H1 (cell line): ENCODE results near the gene CEACAM8. TPM values are rescaled to one million over a fixed set of nuclear protein-coding genes. Genes with fewer than 3 reads are reported as not detected.

ENCODE experiments used
- CTCF ChIA-PET: fragments of 300-600 bp; sonication (Branson Sonifier 250); formaldehyde crosslinking; loops from one replicate; lab custom pipeline; 2021; ENCODE audit not compliant: partially characterized antibody; lab: Charles Lee
- POLR2A ChIA-PET: fragments of 300-600 bp; sonication (Branson Sonifier 250); formaldehyde crosslinking; loops from one replicate; lab custom pipeline; 2021; ENCODE audit warnings: inconsistent platforms; ENCODE audit not compliant: partially characterized antibody; lab: Charles Lee
- DNase-seq, 2 experiments: peaks; one replicate each; pipeline versions ENCODE4 v3.0.0 to v3.0.0-alpha.2; 2010 to 2022; ENCODE audit warnings: low spot score in 2 of 2, low read depth in 1 of 2, mixed read lengths in 1 of 2
- FAIRE-seq: peaks from 2 replicates; lab custom pipeline; 2011; peaks lifted over from hg19 to GRCh38; lab: Jason Lieb, UNC
- H2AFZ ChIP-seq: 2 replicates; pipeline ENCODE4 v1.8.1; 2012; ENCODE audit warnings: low read length, inconsistent platforms
- H2AK5ac ChIP-seq: 2 replicates; pipeline ENCODE4 v1.6.1; 2013; ENCODE audit warnings: low read depth, low read length
- H2BK120ac ChIP-seq: replicated peaks from 2 replicates; pipeline ENCODE3; 2013; ENCODE audit warnings: low read depth, low read length, inconsistent platforms
- H2BK12ac ChIP-seq: 2 replicates; pipeline ENCODE4 v1.6.1; 2013; ENCODE audit warnings: low read depth, low read length
- H2BK15ac ChIP-seq: 2 replicates; pipeline ENCODE4 v1.6.1; 2013; ENCODE audit warnings: low read length
- H2BK20ac ChIP-seq: 2 replicates; pipeline ENCODE4 v1.6.1; 2013; ENCODE audit warnings: low read length
- H2BK5ac ChIP-seq: 2 replicates; pipeline ENCODE4 v1.6.1; 2013; ENCODE audit warnings: low read depth, low read length
- H3K14ac ChIP-seq: 2 replicates; pipeline ENCODE4 v1.6.1; 2013; ENCODE audit warnings: inconsistent platforms; ENCODE audit not compliant: insufficient read length
- H3K18ac ChIP-seq: 2 replicates; pipeline ENCODE4 v1.6.1; 2013; ENCODE audit warnings: low read length; ENCODE audit errors: extremely low read depth
- H3K23ac ChIP-seq: 2 replicates; pipeline ENCODE4 v1.6.1; 2013; ENCODE audit warnings: inconsistent platforms; ENCODE audit not compliant: insufficient read length
- H3K23me2 ChIP-seq: 2 replicates; pipeline ENCODE4 v1.6.1; 2013; ENCODE audit warnings: low read depth, low read length
- H3K27ac ChIP-seq: 2 replicates; pipeline ENCODE4 v1.6.1; 2011; ENCODE audit warnings: low read depth, low read length, inconsistent platforms
- H3K27me3 ChIP-seq, 4 experiments: replicated peaks in 1 of 4; 1 replicate in 1 of 4; 2 replicates in 3 of 4; pipeline versions ENCODE4 v1.6.1 to v1.8.1; 2011 to 2013; ENCODE audit warnings: low read length in 3 of 4, mild to moderate bottlenecking in 3 of 4, inconsistent platforms in 2 of 4, mixed read lengths in 2 of 4, moderate library complexity in 1 of 4; ENCODE audit not compliant: control insufficient read depth in 3 of 4, insufficient read depth in 3 of 4; ENCODE audit errors: extremely low read depth in 1 of 4
- H3K36me3 ChIP-seq, 4 experiments: 2 replicates each; pipeline versions ENCODE4 v1.6.1 to v1.8.1; 2011 to 2013; ENCODE audit warnings: mild to moderate bottlenecking in 4 of 4, low read length in 3 of 4, moderate library complexity in 2 of 4, control low read depth in 1 of 4, inconsistent platforms in 1 of 4; ENCODE audit not compliant: insufficient read depth in 4 of 4, control insufficient read depth in 2 of 4
- H3K4ac ChIP-seq: replicated peaks from 2 replicates; pipeline ENCODE3; 2013; ENCODE audit warnings: low read length, low read depth, mixed read lengths, inconsistent platforms; ENCODE audit not compliant: insufficient read length
- H3K4me1 ChIP-seq, 4 experiments: replicated peaks in 1 of 4; 1 replicate in 1 of 4; 2 replicates in 3 of 4; pipeline versions ENCODE4 v1.6.1 to v1.8.1; 2011 to 2013; ENCODE audit warnings: low read length in 3 of 4, inconsistent platforms in 2 of 4, mixed read lengths in 1 of 4; ENCODE audit not compliant: insufficient read depth in 4 of 4, control insufficient read depth in 3 of 4
- H3K4me2 ChIP-seq, 2 experiments: 2 replicates each; pipeline versions ENCODE4 v1.6.1 to v1.8.1; 2011 to 2013; ENCODE audit warnings: low read depth in 2 of 2, low read length in 2 of 2, control low read depth in 1 of 2, inconsistent platforms in 1 of 2, mild to moderate bottlenecking in 1 of 2; ENCODE audit not compliant: insufficient read depth in 1 of 2
- H3K4me3 ChIP-seq, 4 experiments: fragments of 200-600, 300-600 bp in 1 of 4; sonication (generic), shearing (Covaris generic), sonication (Bioruptor Twin) in 1 of 4; 2 replicates each; pipeline versions ENCODE4 v1.5.1 to v1.8.1; 2011 to 2016; ENCODE audit warnings: low read length in 4 of 4, low read depth in 3 of 4, control low read depth in 2 of 4, inconsistent platforms in 2 of 4, mild to moderate bottlenecking in 2 of 4, mixed read lengths in 1 of 4, moderate library complexity in 1 of 4; ENCODE audit not compliant: insufficient read depth in 2 of 4; ENCODE audit errors: extremely low read depth in 1 of 4
- H3K56ac ChIP-seq: replicated peaks from 2 replicates; pipeline ENCODE3; 2013; ENCODE audit warnings: low read depth, mild to moderate bottlenecking, mixed read lengths, low read length, inconsistent platforms; ENCODE audit not compliant: insufficient read length
- H3K79me1 ChIP-seq: 2 replicates; pipeline ENCODE4 v1.6.1; 2013; ENCODE audit warnings: low read depth, low read length, control low read depth
- H3K79me2 ChIP-seq, 2 experiments: 2 replicates each; pipeline versions ENCODE4 v1.6.1 to v1.8.1; 2012 to 2013; ENCODE audit warnings: low read length in 2 of 2, mild to moderate bottlenecking in 2 of 2, inconsistent platforms in 1 of 2; ENCODE audit not compliant: insufficient read depth in 2 of 2, control insufficient read depth in 1 of 2
- H3K9ac ChIP-seq, 4 experiments: replicated peaks in 1 of 4; 1 replicate in 1 of 4; 2 replicates in 3 of 4; pipeline versions ENCODE4 v1.6.1 to v1.8.1; 2011 to 2013; ENCODE audit warnings: low read depth in 3 of 4, low read length in 3 of 4, control low read depth in 2 of 4, mild to moderate bottlenecking in 2 of 4, moderate library complexity in 2 of 4, inconsistent platforms in 1 of 4; ENCODE audit errors: extremely low read depth in 1 of 4
- H3K9me3 ChIP-seq, 2 experiments: 2 replicates each; pipeline versions ENCODE4 v1.6.1 to v1.8.1; 2012 to 2013; ENCODE audit warnings: mild to moderate bottlenecking in 2 of 2, moderate library complexity in 2 of 2, control low read depth in 1 of 2, inconsistent platforms in 1 of 2, low read depth in 1 of 2, low read length in 1 of 2, mixed read lengths in 1 of 2; ENCODE audit not compliant: insufficient read depth in 2 of 2
- H4K20me1 ChIP-seq, 2 experiments: replicated peaks in 1 of 2; 2 replicates each; pipeline versions ENCODE3 to v1.8.1; 2011 to 2013; ENCODE audit warnings: inconsistent platforms in 2 of 2, low read length in 2 of 2, mild to moderate bottlenecking in 1 of 2; ENCODE audit not compliant: insufficient read depth in 2 of 2, control insufficient read depth in 1 of 2
- H4K5ac ChIP-seq: 2 replicates; pipeline ENCODE4 v1.6.1; 2013; ENCODE audit warnings: low read length, low read depth, mixed read lengths, inconsistent platforms; ENCODE audit not compliant: insufficient read length
- H4K8ac ChIP-seq: 2 replicates; pipeline ENCODE4 v1.8.0; 2013; ENCODE audit warnings: mild to moderate bottlenecking, moderate library complexity, low read length, inconsistent platforms; ENCODE audit not compliant: insufficient read depth; ENCODE audit errors: extremely low read depth
- H4K91ac ChIP-seq: replicated peaks from 2 replicates; pipeline ENCODE3; 2013; ENCODE audit warnings: low read length, mixed read lengths, inconsistent platforms; ENCODE audit not compliant: insufficient read length
- CREB1 ChIP-seq: IDR thresholded peaks from 2 replicates; pipeline ENCODE4 v1.6.1; 2012; ENCODE audit warnings: inconsistent platforms
- HDAC6 ChIP-seq: IDR thresholded peaks from one replicate; pipeline ENCODE4 v1.7.1; 2012; ENCODE audit warnings: low read depth, mild to moderate bottlenecking, inconsistent platforms, low read length, moderate library complexity
- RNF2 ChIP-seq: fragments of 200-900, 300-1000 bp; sonication (generic); IDR thresholded peaks from 2 replicates; pipeline ENCODE4 v1.7.1; 2016; ENCODE audit warnings: borderline replicate concordance, low read depth, mild to moderate bottlenecking, antibody characterized with exemption, low read length; ENCODE audit not compliant: poor library complexity, severe bottlenecking; ENCODE audit errors: missing control alignments
- WGBS, 2 experiments: shearing (Covaris generic) in 1 of 2; methylation state at CpG; one replicate each; pipeline versions ENCODE4 v1.1.6 to v1.1.7; 2013 to 2015; ENCODE audit warnings: low lambda C conversion rate in 2 of 2, mixed read lengths in 2 of 2, inconsistent platforms in 1 of 2, low coverage in 1 of 2, missing lambda C conversion rate in 1 of 2; ENCODE audit not compliant: insufficient replicate concordance in 2 of 2, insufficient coverage in 1 of 2, insufficient read length in 1 of 2; ENCODE audit errors: extremely low coverage in 1 of 2, missing lambda C conversion rate in 1 of 2; 5-methylcytosine and 5-hydroxymethylcytosine counted together
- polyA plus RNA-seq, 7 experiments: library from polyadenylated mRNA; depleted of rRNA in 3 of 7; stranded (reverse) in 5 of 7; unstranded in 2 of 7; fragments of >200 nt in 5 of 7; fragments of 200-250 nt in 2 of 7; gene quantifications; 1 replicate in 5 of 7; 2 replicates in 1 of 7; 4 replicates in 1 of 7; pipeline versions ENCODE4 v1.2.1 to v1.2.3, GENCODE V29; 2011 to 2013; ENCODE audit warnings: missing spikeins in 2 of 7, mixed read lengths in 2 of 7
- total RNA-seq: library from RNA; stranded (reverse); fragmentation: NEBNext Ultra II Directional; extraction: Animal tissue kit (Norgen Biotek cat#: 25700); gene quantifications from 2 replicates; pipeline ENCODE4 v1.2.1, GENCODE V29; 2021

CEACAM8 gene
- total and polyA plus RNA-seq, 2 of the 8 experiments (the other 6 are each of a cell fraction or from before 2014, with no cell fraction given): not detected

GRCh38 chr19:42538841-42539709 lies 55.6 kb downstream of the CEACAM8 start:
- no peaks in the 10 kb centered on the region for H3K79me1 ChIP-seq
- TF ChIP-seq HDAC6 (no peak), RNF2 (no peak), CREB1 (no peak)
- TF ChIP-seq, all 59 proteins: peak for 0
- WGBS, 2 experiments: 92% methylated on average over 7 of the region's 7 CpGs; no CpG with 5 or more reads in 1 of the 2 experiments
- Histone ChIP-seq H2AK5ac (no peak overlapping the region; the same call in 1 of the 2 replicates), H4K5ac (no peak overlapping the region), H3K4me2 (peak overlapping the region in 1 of 2 experiments; percentile 55; a peak in 1 of 4 replicates), H2BK20ac (no peak overlapping the region), H3K4me1 (peaks cover 4 to 12% (median 9%) of the 10 kb centered on the region in 4 experiments), H3K18ac (peak overlapping the region; percentile 29), H3K14ac (no peak overlapping the region), H3K27me3 (no peaks in the 10 kb centered on the region; a peak in 3 of 7 replicates), H2AFZ (no peak overlapping the region), H3K36me3 (no peaks in the 10 kb centered on the region), H4K8ac (no peak overlapping the region), H3K56ac (no peak overlapping the region), H4K91ac (no peak overlapping the region), H2BK5ac (no peak overlapping the region; the same call in 1 of the 2 replicates), H3K4ac (no peak overlapping the region), H3K27ac (no peak overlapping the region), H3K9me3 (no peaks in the 10 kb centered on the region), H3K23me2 (no peaks in the 10 kb centered on the region), H3K23ac (no peak overlapping the region), H2BK15ac (peak overlapping the region; percentile 49; the same call in 1 of the 2 replicates), H3K4me3 (no peak overlapping the region), H3K9ac (no peak overlapping the region), H4K20me1 (no peaks in the 10 kb centered on the region), H2BK12ac (0 out of 2 replicates have a peak overlapping the region, but pooled peaks have one; percentile 41), H3K79me2 (no peaks in the 10 kb centered on the region), H2BK120ac (no peak overlapping the region)
- POLR2A ChIA-PET: interaction anchor here (0.5 kb wide), 1 partner anchor 83 kb away, joined by 3 read pairs; no protein-coding TSS in a partner anchor
- FAIRE-seq (no peak), DNase-seq (peak in 1 of 2 experiments; percentile 27)
- CTCF ChIA-PET: interaction anchor here (0.7 to 4.4 kb wide), 12 partner anchors 8 to 118 kb away, joined by 3 to 39 read pairs (median 4); partner anchors contain the start of gene CEACAM1
